ENCODE results near the gene SLC17A8.
A peak's percentile ranks its signal among the peaks of the same experiment; 100 is the strongest.
"Not testable (repeated sequence)": the region's sequence is repeated elsewhere in the genome, so short reads cannot be mapped to it uniquely, and the experiment has no call there.

Gene SLC17A8

GRCh38 chr12:100372853-100373640 lies 16.2 kb downstream of the SLC17A8 start:
- DNase-seq: no peak

- no peak for DNase-seq
These were observed 18.3 kb downstream of the SLC17A8 start for GRCh38 chr12:100375038-100375735.

GRCh38 chr12:100376161-100376560 lies 19.3 kb downstream of the SLC17A8 start:
- DNase-seq: no peak

GRCh38 chr12:100381379-100381778 lies 24.5 kb downstream of the SLC17A8 start:
- DNase-seq: no peak

GRCh38 chr12:100382338-100382737 lies 25.5 kb downstream of the SLC17A8 start:
- DNase-seq: no peak

GRCh38 chr12:100383586-100384558 lies 27.0 kb downstream of the SLC17A8 start:
- no peak for DNase-seq

- DNase-seq: no peak
These were observed 27.7 kb downstream of the SLC17A8 start for GRCh38 chr12:100384559-100384935.

- no peak for DNase-seq
These were observed 31.5 kb downstream of the SLC17A8 start for GRCh38 chr12:100388382-100388781.

GRCh38 chr12:100391856-100392255 lies 35.0 kb downstream of the SLC17A8 start:
- no peak for DNase-seq

GRCh38 chr12:100393200-100393599 lies 36.3 kb downstream of the SLC17A8 start:
- DNase-seq: no peak

- no peak for DNase-seq
These were observed 38.9 kb downstream of the SLC17A8 start for GRCh38 chr12:100395811-100396210.

GRCh38 chr12:100398307-100398706 lies 41.4 kb downstream of the SLC17A8 start:
- DNase-seq: no peak

GRCh38 chr12:100399095-100399494 lies 42.2 kb downstream of the SLC17A8 start:
- DNase-seq: no peak

GRCh38 chr12:100401660-100402059 lies 44.8 kb downstream of the SLC17A8 start:
- no peak for DNase-seq

GRCh38 chr12:100402763-100403162 lies 45.9 kb downstream of the SLC17A8 start:
- DNase-seq: no peak

- DNase-seq: no peak
These were observed 46.6 kb downstream of the SLC17A8 start for GRCh38 chr12:100403446-100403845.

GRCh38 chr12:100404769-100405407 lies 48.0 kb downstream of the SLC17A8 start:
- DNase-seq: peak; percentile 50

GRCh38 chr12:100413001-100413400 lies 56.1 kb downstream of the SLC17A8 start:
- DNase-seq: no peak

GRCh38 chr12:100414739-100415138 lies 57.9 kb downstream of the SLC17A8 start:
- no peak for DNase-seq

GRCh38 chr12:100422646-100423045 lies 65.8 kb downstream of the SLC17A8 start:
- DNase-seq: no peak

- DNase-seq: no peak
These were observed 69.3 kb downstream of the SLC17A8 start for GRCh38 chr12:100426145-100426544.

- no peak for DNase-seq
These were observed 70.2 kb downstream of the SLC17A8 start for GRCh38 chr12:100427078-100427477.

- DNase-seq: not testable (repeated sequence)
These were observed 73.4 kb downstream of the SLC17A8 start for GRCh38 chr12:100430251-100430650.
